HepG2 (cell line): ENCODE data around the gene NDUFA13. TPM values are rescaled to one million over a fixed set of nuclear protein-coding genes. Genes with fewer than 3 reads are reported as not detected.

ENCODE experiments used
- ATAC-seq: fragments of 200-7000 bp; cut with Tn5 transposase; 3 replicates; pipeline ENCODE4 v1.9.1; 2020; ENCODE audit warnings: mild to moderate bottlenecking, moderate library complexity
- Bru-seq: library from RNA; stranded (reverse); fragments of 400-500 nt; gene quantifications from one replicate; lab custom pipeline; 2021; lab: Mats Ljungman, UMichigan
- BruChase-seq, 2 experiments: library from RNA; stranded (reverse); fragments of 400-500 nt; gene quantifications; one replicate each; lab custom pipeline; 2021; lab: Mats Ljungman, UMichigan
- BruUV-seq: library from RNA; stranded (reverse); fragments of 400-500 nt; replicated peaks from 2 replicates; lab custom pipeline; 2021; lab: Mats Ljungman, UMichigan
- CTCF ChIA-PET: fragments of 300-600 bp; formaldehyde crosslinking; extraction: SDS; loops from one replicate; lab custom pipeline; 2021; ENCODE audit warnings: low total read pairs, inconsistent platforms, low intra/inter-chr PET ratio; lab: Yijun Ruan, JAX
- POLR2A ChIA-PET: fragments of 350-600 bp; sonication (Branson Sonifier 250); formaldehyde crosslinking; loops from one replicate; lab custom pipeline; 2020; ENCODE audit warnings: antibody characterized with exemption, inconsistent platforms; lab: Yijun Ruan, JAX
- DNase-seq: peaks from one replicate; pipeline ENCODE4 v3.0.0-alpha.2; 2015; ENCODE audit warnings: low spot score
- FAIRE-seq: peaks from 3 replicates; lab custom pipeline; 2011; peaks lifted over from hg19 to GRCh38; lab: Jason Lieb, UNC
- H2AFZ ChIP-seq: one replicate; pipeline ENCODE4 v1.6.1; 2011; ENCODE audit warnings: low read length, inconsistent platforms
- H3K27ac ChIP-seq: fragments of 300-600 bp; 3 replicates; pipeline ENCODE4 v1.8.0; 2011; ENCODE audit warnings: mixed run types, mild to moderate bottlenecking, mixed read lengths, low read length, inconsistent platforms; ENCODE audit not compliant: insufficient read depth; ENCODE audit errors: extremely low read length
- H3K27me3 ChIP-seq, 2 experiments: fragments of 200-600 bp in 1 of 2; 2 replicates in 1 of 2; 3 replicates in 1 of 2; pipeline versions ENCODE4 v1.6.0 to v1.8.0; 2011; ENCODE audit warnings: low read length in 2 of 2, mild to moderate bottlenecking in 2 of 2, moderate library complexity in 2 of 2, inconsistent platforms in 1 of 2; ENCODE audit not compliant: insufficient read depth in 2 of 2, control insufficient read depth in 1 of 2
- H3K36me3 ChIP-seq, 2 experiments: fragments of 200-600 bp in 1 of 2; replicated peaks in 1 of 2; 2 replicates in 1 of 2; 3 replicates in 1 of 2; pipeline versions ENCODE4 v1.5.1 to v1.8.0; 2011; ENCODE audit warnings: low read length in 2 of 2, inconsistent platforms in 1 of 2; ENCODE audit not compliant: insufficient read depth in 2 of 2, control insufficient read depth in 1 of 2
- H3K4me1 ChIP-seq: 2 replicates; pipeline ENCODE4 v1.5.1; 2012; ENCODE audit warnings: low read length, inconsistent platforms; ENCODE audit not compliant: insufficient read depth
- H3K4me2 ChIP-seq: 2 replicates; pipeline ENCODE4 v1.6.0; 2011; ENCODE audit warnings: low read depth, low read length, inconsistent platforms
- H3K4me3 ChIP-seq, 3 experiments: fragments of 200-600 bp in 1 of 3; sonication (generic), shearing (Covaris generic) in 1 of 3; replicated peaks in 1 of 3; 2 replicates each; pipeline ENCODE4 v1.5.1; 2011 to 2016; ENCODE audit warnings: low read length in 3 of 3, inconsistent platforms in 2 of 3, low read depth in 2 of 3, mild to moderate bottlenecking in 2 of 3, control low read depth in 1 of 3, mixed read lengths in 1 of 3; ENCODE audit not compliant: insufficient read depth in 1 of 3
- H3K79me2 ChIP-seq: one replicate; pipeline ENCODE4 v1.6.1; 2011; ENCODE audit warnings: low read length, inconsistent platforms; ENCODE audit not compliant: insufficient read depth
- H3K9ac ChIP-seq: 2 replicates; pipeline ENCODE4 v1.6.0; 2011; ENCODE audit warnings: mild to moderate bottlenecking, low read depth, low read length, inconsistent platforms; ENCODE audit not compliant: insufficient read depth
- H3K9me3 ChIP-seq: 2 replicates; pipeline ENCODE4 v1.5.1; 2012; ENCODE audit warnings: mild to moderate bottlenecking, low read length
- H4K20me1 ChIP-seq: 2 replicates; pipeline ENCODE4 v1.6.0; 2011; ENCODE audit warnings: inconsistent platforms, mild to moderate bottlenecking, low read length, moderate library complexity; ENCODE audit not compliant: insufficient read depth
- MTERF4 ChIP-seq: sonication (generic); formaldehyde crosslinking; IDR thresholded peaks from 2 replicates; pipeline ENCODE4 v1.8.0; 2023; ENCODE audit warnings: mild to moderate bottlenecking, missing genetic modification reagents
- NFATC3 ChIP-seq: sonication (generic); formaldehyde crosslinking; IDR thresholded peaks from 2 replicates; pipeline ENCODE4 v1.5.1; 2020; ENCODE audit warnings: mild to moderate bottlenecking, missing genetic modification reagents
- NFYB ChIP-seq: sonication (generic); formaldehyde crosslinking; IDR thresholded peaks from 2 replicates; pipeline ENCODE4 v1.4.0; 2020; ENCODE audit warnings: missing genetic modification reagents
- PRPF4 ChIP-seq: fragments of 200-400 bp; formaldehyde crosslinking; IDR thresholded peaks from 2 replicates; pipeline ENCODE4 v1.6.1; 2016; ENCODE audit warnings: low read length, low read depth; ENCODE audit not compliant: poor library complexity, severe bottlenecking
- RFX3 ChIP-seq: IDR thresholded peaks from 2 replicates; pipeline ENCODE4 v1.6.1; 2016; ENCODE audit warnings: missing biosample characterization, missing genetic modification reagents
- SIN3A ChIP-seq: IDR thresholded peaks from 2 replicates; pipeline ENCODE4 v1.6.1; 2011; ENCODE audit warnings: low read depth, mild to moderate bottlenecking, control low read depth, low read length, borderline replicate concordance
- WIZ ChIP-seq: sonication (generic); formaldehyde crosslinking; IDR thresholded peaks from 2 replicates; pipeline ENCODE4 v1.5.1; 2020; ENCODE audit warnings: mild to moderate bottlenecking, missing genetic modification reagents
- ZBTB25 ChIP-seq: IDR thresholded peaks from 2 replicates; pipeline ENCODE4 v1.6.1; 2018; ENCODE audit warnings: missing genetic modification reagents
- ZNF382 ChIP-seq: sonication (generic); formaldehyde crosslinking; IDR thresholded peaks from 2 replicates; pipeline ENCODE4 v1.5.0; 2020; ENCODE audit warnings: missing genetic modification reagents, mild to moderate bottlenecking, borderline replicate concordance
- WGBS: methylation state at CpG from one replicate; pipeline ENCODE4 v1.1.6; 2017; ENCODE audit warnings: low lambda C conversion rate; 5-methylcytosine and 5-hydroxymethylcytosine counted together
- in situ Hi-C: cut with HindIII; loops from 2 replicates; pipeline ENCODE4 v1.10.0; 2017; ENCODE audit warnings: low pct_unique_long_range_greater_than_20kb; ENCODE audit not compliant: extremely low pct_ligation_motif_present
- intact Hi-C: fragments of 100-400 bp; cut with micrococcal nuclease; formaldehyde crosslinking; loops from one replicate; pipeline ENCODE4 v1.10.0; 2022; ENCODE audit not compliant: unreplicated experiment
- long read RNA-seq, 2 experiments: library from RNA in 1 of 2; library from polyadenylated mRNA in 1 of 2; stranded (forward) in 1 of 2; unstranded in 1 of 2; transcript quantifications; one replicate each; pipeline ENCODE4 v2.0.0, GENCODE V29; 2019 to 2022
- polyA minus RNA-seq, 3 experiments: library from RNA; depleted of rRNA, polyadenylated mRNA; stranded (reverse); fragments of >200 nt; gene quantifications; 2 replicates each; pipeline ENCODE4 v1.2.3, GENCODE V29; 2011; ENCODE audit warnings: low replicate concordance in 1 of 3
- polyA plus RNA-seq, 8 experiments: library from polyadenylated mRNA; depleted of rRNA in 3 of 8; stranded (reverse) in 7 of 8; unstranded in 1 of 8; fragments of >200 nt; fragmentation: Illumina TruSeq in 4 of 8; extraction: Trizol in 4 of 8; gene quantifications; 2 replicates each; pipeline versions ENCODE4 v1.2.1 to v1.2.3, GENCODE V29; 2011 to 2016; ENCODE audit warnings: low read depth in 4 of 8, missing spikeins in 1 of 8, mixed read lengths in 1 of 8; ENCODE audit not compliant: insufficient read depth in 1 of 8
- total RNA-seq, 5 experiments: library from RNA; depleted of rRNA; stranded (reverse); fragments of >200 nt; fragmentation: Illumina TruSeq; extraction: Trizol; gene quantifications; 2 replicates each; pipeline ENCODE4 v1.2.3, GENCODE V29; 2016; ENCODE audit warnings: low read depth in 1 of 5
- TF ChIP-seq, protein P1 (sequence below): sonication (generic); formaldehyde crosslinking; IDR thresholded peaks from 2 replicates; pipeline ENCODE4 v1.8.0; 2022; ENCODE audit warnings: mild to moderate bottlenecking, missing genetic modification reagents, borderline replicate concordance

The NDUFA13 gene
- 278 and 337 TPM in 2 replicates for total RNA-seq (2016; rRNA removed; fragmentation: Illumina TruSeq; extraction: Trizol)
- 98.4 and 99.8 TPM in 2 replicates for total RNA-seq (2016; cell fraction: cytosol; rRNA removed; fragmentation: Illumina TruSeq; extraction: Trizol; ENCODE audit: low read depth)
- 323 and 362 TPM in 2 replicates for total RNA-seq (2016; cell fraction: insoluble cytoplasmic fraction; rRNA removed; fragmentation: Illumina TruSeq; extraction: Trizol)
- 84.6 and 89.0 TPM in 2 replicates for total RNA-seq (2016; cell fraction: membrane; rRNA removed; fragmentation: Illumina TruSeq; extraction: Trizol)
- total RNA-seq (2016; cell fraction: nucleus; rRNA removed; fragmentation: Illumina TruSeq; extraction: Trizol) = 193 and 208 TPM in 2 replicates
- 366 and 368 TPM in 2 replicates for polyA plus RNA-seq (2011; rRNA removed)
- 715 and 846 TPM in 2 replicates for polyA plus RNA-seq (2011; cell fraction: cytosol; rRNA removed)
- 199 and 226 TPM in 2 replicates for polyA plus RNA-seq (2011; cell fraction: nucleus; rRNA removed)
- polyA plus RNA-seq (2012) = 207 and 262 TPM in 2 replicates
- 72.4 and 85.3 TPM in 2 replicates for polyA plus RNA-seq (2016; cell fraction: cytosol; fragmentation: Illumina TruSeq; extraction: Trizol; ENCODE audit: low read depth)
- 186 TPM in 2 replicates for polyA plus RNA-seq (2016; cell fraction: insoluble cytoplasmic fraction; fragmentation: Illumina TruSeq; extraction: Trizol; ENCODE audit: low read depth)
- polyA plus RNA-seq (2016; cell fraction: membrane; fragmentation: Illumina TruSeq; extraction: Trizol; ENCODE audit: low read depth) = 52.4 and 56.3 TPM in 2 replicates
- polyA plus RNA-seq (2016; cell fraction: nucleus; fragmentation: Illumina TruSeq; extraction: Trizol; ENCODE audit: insufficient read depth, low read depth) = 235 and 237 TPM in 2 replicates
- polyA minus RNA-seq (2011; rRNA and poly(A)+ RNA removed; ENCODE audit: low replicate concordance) = 73.2 and 83.5 TPM in 2 replicates
- 58.6 and 70.0 TPM in 2 replicates for polyA minus RNA-seq (2011; cell fraction: cytosol; rRNA and poly(A)+ RNA removed)
- 42.1 and 44.4 TPM in 2 replicates for polyA minus RNA-seq (2011; cell fraction: nucleus; rRNA and poly(A)+ RNA removed)
- Bru-seq, nascent RNA = percentile 84 among the genes with signal in this experiment
- percentile 90 among the genes with signal in this experiment for BruChase-seq, experiment 1, labeled RNA remaining after a 6-hour chase
- percentile 84 among the genes with signal in this experiment for BruChase-seq, experiment 2, labeled RNA remaining after a 2-hour chase
- long read RNA-seq, experiment 1, transcript NDUFA13-204 (5 exons, 991 nt) = major isoform, 372 of 372 reads
- long read RNA-seq, experiment 1, partial matches to known transcripts = 0 of 372 reads
- long read RNA-seq, experiment 1, other reads (novel, unspliced or antisense) = 0 of 372 reads
- long read RNA-seq, experiment 2, transcript NDUFA13-204 (5 exons, 991 nt) = major isoform, 317 of 320 reads
- long read RNA-seq, experiment 2, partial matches to known transcripts = 1 of 320 reads
- long read RNA-seq, experiment 2, other reads (novel, unspliced or antisense) = 0 of 320 reads

- peaks cover 4 to 14% of the 10 kb centered on the region in 2 experiments; a peak in 4 of 5 replicates for H3K36me3 ChIP-seq
- ChIA-PET CTCF (no interaction called here), POLR2A (interaction anchor here (0.6 to 1.6 kb wide), 11 partner anchors 9 to 536 kb away, joined by 3 to 6 read pairs (median 4); partner anchors contain the start of gene GATAD2A)
- H3K79me2 ChIP-seq = peaks cover 24% of the 10 kb centered on the region
- H4K20me1 ChIP-seq = 0 out of 2 replicates have a peak, but pooled peaks cover 11% of the 10 kb centered on the region
- peaks cover 17% of the 10 kb centered on the region for H3K4me1 ChIP-seq
- peak within 1 kb of the TSS; percentile 78 to 100 (median 93) for H3K4me3 ChIP-seq
- BruUV-seq = TSS peak; percentile 88
- no peaks in the 10 kb centered on the region; a peak in 1 of 5 replicates for H3K27me3 ChIP-seq
- H3K9ac ChIP-seq = peak within 1 kb of the TSS; percentile 81
- FAIRE-seq = peak; percentile 72
- DNase-seq = peak; percentile 90
- peak within 1 kb of the TSS; percentile 69 for H3K27ac ChIP-seq
- H3K4me2 ChIP-seq = peak within 1 kb of the TSS; percentile 92
- H2AFZ ChIP-seq = no peak within 1 kb of the TSS
- in situ Hi-C loops (no loop called here), intact Hi-C loops (no loop called here)
- WGBS = 19% methylated on average over 10 of the region's 61 CpGs
- H3K9me3 ChIP-seq = no peaks in the 10 kb centered on the region
- ATAC-seq = peak; percentile 93
- TF ChIP-seq MTERF4 (CRISPR knock-in tag) (peak; percentile 92; the same call in 1 of the 2 replicates), NFATC3 (CRISPR knock-in tag) (0 out of 2 replicates have a peak, but pooled peaks have one; percentile 38), PRPF4 (no peak), RFX3 (no peak), ZBTB25 (CRISPR knock-in tag) (no peak), WIZ (CRISPR knock-in tag) (no peak), NFYB (CRISPR knock-in tag) (no peak), SIN3A (peak; percentile 91), ZNF382 (CRISPR knock-in tag) (no peak)
- TF ChIP-seq, protein P1, sequence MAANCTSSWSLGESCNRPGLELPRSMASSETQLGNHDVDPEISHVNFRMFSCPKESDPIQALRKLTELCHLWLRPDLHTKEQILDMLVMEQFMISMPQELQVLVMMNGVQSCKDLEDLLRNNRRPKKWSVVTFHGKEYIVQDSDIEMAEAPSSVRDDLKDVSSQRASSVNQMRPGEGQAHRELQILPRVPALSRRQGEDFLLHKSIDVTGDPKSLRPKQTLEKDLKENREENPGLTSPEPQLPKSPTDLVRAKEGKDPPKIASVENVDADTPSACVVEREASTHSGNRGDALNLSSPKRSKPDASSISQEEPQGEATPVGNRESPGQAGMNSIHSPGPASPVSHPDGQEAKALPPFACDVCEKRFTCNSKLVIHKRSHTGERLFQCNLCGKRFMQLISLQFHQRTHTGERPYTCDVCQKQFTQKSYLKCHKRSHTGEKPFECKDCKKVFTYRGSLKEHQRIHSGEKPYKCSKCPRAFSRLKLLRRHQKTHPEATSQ = no peak
These were observed at the start of gene NDUFA13 for GRCh38 chr19:19515642-19516519. TSS of gene NDUFA13 (plus strand) at chr19:19516225. CDS start at chr19:19516239, 14 bp downstream.
